HEK293 (cell line): ENCODE results near the gene FXR1.

Source experiments
- ZBTB11 ChIP-seq: fragments of 450-650 bp; formaldehyde crosslinking; conservative IDR thresholded peaks from 2 replicates; pipeline ENCODE4 v1.5.1; 2016; ENCODE audit warnings: low read depth, missing biosample characterization, missing genetic modification characterization
- ZNF423 ChIP-seq: fragments of 450-650 bp; formaldehyde crosslinking; IDR thresholded peaks from 2 replicates; pipeline ENCODE4 v1.5.1; 2016; ENCODE audit warnings: missing biosample characterization, missing genetic modification characterization
- TF ChIP-seq, protein P1 (sequence below): fragments of 450-650 bp; formaldehyde crosslinking; IDR thresholded peaks from 2 replicates; pipeline ENCODE4 v1.5.1; 2016; ENCODE audit warnings: missing biosample characterization, missing genetic modification characterization

- TF ChIP-seq, protein P1, sequence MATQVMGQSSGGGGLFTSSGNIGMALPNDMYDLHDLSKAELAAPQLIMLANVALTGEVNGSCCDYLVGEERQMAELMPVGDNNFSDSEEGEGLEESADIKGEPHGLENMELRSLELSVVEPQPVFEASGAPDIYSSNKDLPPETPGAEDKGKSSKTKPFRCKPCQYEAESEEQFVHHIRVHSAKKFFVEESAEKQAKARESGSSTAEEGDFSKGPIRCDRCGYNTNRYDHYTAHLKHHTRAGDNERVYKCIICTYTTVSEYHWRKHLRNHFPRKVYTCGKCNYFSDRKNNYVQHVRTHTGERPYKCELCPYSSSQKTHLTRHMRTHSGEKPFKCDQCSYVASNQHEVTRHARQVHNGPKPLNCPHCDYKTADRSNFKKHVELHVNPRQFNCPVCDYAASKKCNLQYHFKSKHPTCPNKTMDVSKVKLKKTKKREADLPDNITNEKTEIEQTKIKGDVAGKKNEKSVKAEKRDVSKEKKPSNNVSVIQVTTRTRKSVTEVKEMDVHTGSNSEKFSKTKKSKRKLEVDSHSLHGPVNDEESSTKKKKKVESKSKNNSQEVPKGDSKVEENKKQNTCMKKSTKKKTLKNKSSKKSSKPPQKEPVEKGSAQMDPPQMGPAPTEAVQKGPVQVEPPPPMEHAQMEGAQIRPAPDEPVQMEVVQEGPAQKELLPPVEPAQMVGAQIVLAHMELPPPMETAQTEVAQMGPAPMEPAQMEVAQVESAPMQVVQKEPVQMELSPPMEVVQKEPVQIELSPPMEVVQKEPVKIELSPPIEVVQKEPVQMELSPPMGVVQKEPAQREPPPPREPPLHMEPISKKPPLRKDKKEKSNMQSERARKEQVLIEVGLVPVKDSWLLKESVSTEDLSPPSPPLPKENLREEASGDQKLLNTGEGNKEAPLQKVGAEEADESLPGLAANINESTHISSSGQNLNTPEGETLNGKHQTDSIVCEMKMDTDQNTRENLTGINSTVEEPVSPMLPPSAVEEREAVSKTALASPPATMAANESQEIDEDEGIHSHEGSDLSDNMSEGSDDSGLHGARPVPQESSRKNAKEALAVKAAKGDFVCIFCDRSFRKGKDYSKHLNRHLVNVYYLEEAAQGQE (tag by site-specific recombination): no peak
- TF ChIP-seq ZNF423 (tag by site-specific recombination): no peak
- TF ChIP-seq ZBTB11 (tag by site-specific recombination): no peak
Measured at GRCh38 chr3:180870008-180870699, 42.3 kb upstream of the FXR1 start.
